Caco-2 (cell line): Measurements from ENCODE around the gene LMAN1L. TPM values are rescaled to one million over a fixed set of nuclear protein-coding genes. Genes with fewer than 3 reads are reported as not detected.

Experiments
- Bru-seq: library from RNA; stranded (reverse); fragments of 400-500 nt; gene quantifications from one replicate; lab custom pipeline; 2021; lab: Mats Ljungman, UMichigan
- BruChase-seq, 2 experiments: library from RNA; stranded (reverse); fragments of 400-500 nt; gene quantifications; one replicate each; lab custom pipeline; 2021; lab: Mats Ljungman, UMichigan
- BruUV-seq: library from RNA; stranded (reverse); fragments of 400-500 nt; replicated peaks from 2 replicates; lab custom pipeline; 2021; lab: Mats Ljungman, UMichigan
- CTCF ChIA-PET: fragments of 300-600 bp; sonication (Branson Sonifier 250); formaldehyde crosslinking; loops from one replicate; lab custom pipeline; 2022; ENCODE audit warnings: antibody characterized with exemption; lab: Charles Lee
- POLR2A ChIA-PET: fragments of 300-600 bp; sonication (Branson Sonifier 250); formaldehyde crosslinking; loops from one replicate; lab custom pipeline; 2022; ENCODE audit warnings: antibody characterized with exemption; lab: Charles Lee
- DNase-seq, 2 experiments: peaks; one replicate each; pipeline versions ENCODE4 v3.0.0 to v3.0.0-alpha.2; 2020 to 2022
- H3K27me3 ChIP-seq: replicated peaks from 2 replicates; pipeline ENCODE4 v1.6.0; 2011; ENCODE audit warnings: low read length; ENCODE audit not compliant: control insufficient read depth, insufficient read depth
- H3K36me3 ChIP-seq: 2 replicates; pipeline ENCODE4 v1.5.1; 2011; ENCODE audit warnings: low read length; ENCODE audit not compliant: control insufficient read depth, insufficient read depth
- H3K4me1 ChIP-seq: fragments of 250-450 bp; sonication (Bioruptor Pico); 2 replicates; pipeline ENCODE4 v1.5.1; 2020; ENCODE audit warnings: mild to moderate bottlenecking
- H3K4me3 ChIP-seq: 2 replicates; pipeline ENCODE4 v1.5.1; 2011; ENCODE audit warnings: low read depth, mild to moderate bottlenecking, control low read depth, low read length
- H3K9me3 ChIP-seq: fragments of 250-450 bp; sonication (Bioruptor Pico); 2 replicates; pipeline ENCODE4 v1.5.1; 2020; ENCODE audit warnings: mild to moderate bottlenecking, moderate library complexity
- H3K27ac Mint-ChIP-seq: one replicate; pipeline ENCODE4 v1.8.0; 2022; ENCODE audit warnings: mixed read lengths; ENCODE audit not compliant: unreplicated experiment
- H3K27me3 Mint-ChIP-seq: one replicate; pipeline ENCODE4 v1.8.0; 2022; ENCODE audit warnings: mixed read lengths; ENCODE audit not compliant: insufficient read depth, unreplicated experiment
- H3K36me3 Mint-ChIP-seq: one replicate; pipeline ENCODE4 v1.8.0; 2022; ENCODE audit warnings: mild to moderate bottlenecking, mixed read lengths; ENCODE audit not compliant: insufficient read depth, unreplicated experiment
- H3K4me1 Mint-ChIP-seq: one replicate; pipeline ENCODE4 v1.8.0; 2022; ENCODE audit warnings: low read depth, mixed read lengths; ENCODE audit not compliant: unreplicated experiment
- H3K4me3 Mint-ChIP-seq: one replicate; pipeline ENCODE4 v1.8.0; 2022; ENCODE audit warnings: mild to moderate bottlenecking, moderate library complexity, mixed read lengths; ENCODE audit not compliant: unreplicated experiment
- H3K9me3 Mint-ChIP-seq: one replicate; pipeline ENCODE4 v1.8.0; 2022; ENCODE audit warnings: mixed read lengths; ENCODE audit not compliant: unreplicated experiment
- CTCF ChIP-seq, 2 experiments: fragments of 200-600 bp in 1 of 2; IDR thresholded peaks; 1 replicate in 1 of 2; 2 replicates in 1 of 2; pipeline versions ENCODE4 v1.5.1 to v1.8.0; 2011 to 2022; ENCODE audit warnings: antibody characterized with exemption in 1 of 2, control low read depth in 1 of 2, inconsistent platforms in 1 of 2, low read depth in 1 of 2, low read length in 1 of 2, mild to moderate bottlenecking in 1 of 2, moderate library complexity in 1 of 2; ENCODE audit not compliant: insufficient read depth in 1 of 2, severe bottlenecking in 1 of 2, unreplicated experiment in 1 of 2
- intact Hi-C: fragments of 100-400 bp; cut with micrococcal nuclease; formaldehyde crosslinking; loops from one replicate; pipeline ENCODE4 v1.10.0; 2022; ENCODE audit not compliant: unreplicated experiment
- long read RNA-seq: library from polyadenylated mRNA; stranded (forward); transcript quantifications from one replicate; pipeline ENCODE4 v2.0.0, GENCODE V29; 2022
- total RNA-seq: library from RNA; stranded (reverse); gene quantifications from 2 replicates; pipeline ENCODE4 v1.2.3, GENCODE V29; 2022

Gene LMAN1L
- total RNA-seq (not detected in 2 replicates), Bru-seq, nascent RNA (percentile 6 among the genes with signal in this experiment), BruChase-seq, experiment 1, labeled RNA remaining after a 2-hour chase (percentile 13 among the genes with signal in this experiment), BruChase-seq, experiment 2, labeled RNA remaining after a 6-hour chase (percentile 19 among the genes with signal in this experiment)
- long read RNA-seq: 0 reads

DNA sequence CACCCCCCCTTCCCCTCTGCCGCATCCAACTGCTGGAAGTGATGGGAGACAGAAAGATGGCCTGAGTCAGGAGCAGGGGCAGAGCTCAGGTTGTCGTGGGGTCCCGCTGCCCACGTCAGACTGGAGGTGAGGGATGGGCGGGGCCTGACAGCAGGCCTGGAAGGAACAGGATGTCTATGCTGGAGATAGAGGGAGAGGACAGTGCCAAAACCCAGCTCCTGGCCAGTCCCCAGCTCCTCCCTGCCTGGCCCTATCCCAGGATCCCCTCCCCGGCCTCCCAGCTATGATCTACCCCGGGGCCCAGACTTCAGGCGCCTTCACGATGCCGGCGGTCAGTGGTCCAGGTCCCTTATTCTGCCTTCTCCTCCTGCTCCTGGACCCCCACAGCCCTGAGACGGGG lies at the start of gene LMAN1L:
LMAN1L (plus strand) TSS at position 303 of the 400 bp plus-strand sequence; CDS start at position 323, 20 bp downstream.
- BruUV-seq: no TSS peak
- no peaks in the 10 kb centered on the region for H3K36me3 ChIP-seq
- intact Hi-C loops: no loop called here
- Mint-ChIP-seq H3K27ac (no peak within 1 kb of the TSS), H3K27me3 (peaks cover 3% of the 10 kb centered on the region), H3K9me3 (no peaks in the 10 kb centered on the region), H3K4me1 (no peaks in the 10 kb centered on the region), H3K4me3 (no peak within 1 kb of the TSS), H3K36me3 (peaks cover 12% of the 10 kb centered on the region)
- H3K9me3 ChIP-seq: no peaks in the 10 kb centered on the region
- DNase-seq: no peak
- no peak within 1 kb of the TSS for H3K4me3 ChIP-seq
- POLR2A ChIA-PET: no interaction called here
- no peaks in the 10 kb centered on the region for H3K27me3 ChIP-seq
- no peak for TF ChIP-seq CTCF (IDR thresholded peaks at IDR 0.05; ENCODE audit: insufficient read depth in 1 of 2, low read depth in 1 of 2, low read length in 1 of 2, severe bottlenecking in 1 of 2, unreplicated experiment in 1 of 2)
- CTCF ChIA-PET: interaction anchor here (0.6 kb wide), 1 partner anchor 12 kb away, joined by 7 read pairs; no protein-coding TSS in a partner anchor
- no peaks in the 10 kb centered on the region for H3K4me1 ChIP-seq

DNA sequence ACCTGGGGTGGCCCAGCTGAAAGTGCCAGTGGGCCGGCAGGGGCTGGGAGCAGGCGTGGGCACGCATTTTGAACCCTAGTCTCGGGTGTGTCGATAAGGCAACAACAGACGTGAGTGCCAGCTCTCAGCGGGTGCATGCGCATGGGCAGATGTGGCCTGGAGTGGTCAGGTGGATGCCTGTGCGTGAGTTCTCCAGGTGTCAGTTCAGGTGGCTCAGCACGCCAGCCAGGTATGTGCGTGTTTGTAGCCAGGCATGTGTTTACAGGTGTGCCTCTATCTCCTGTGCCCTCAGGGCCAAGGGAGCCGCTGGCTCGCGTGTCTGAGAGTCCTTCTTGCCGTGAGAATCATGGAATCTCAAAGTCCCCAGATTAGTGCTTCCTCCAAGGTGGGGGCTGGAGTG lies 49.2 kb upstream of the LMAN1L start:
- H3K27ac Mint-ChIP-seq: no peak overlapping the region
- H3K9me3 Mint-ChIP-seq: no peaks in the 10 kb centered on the region
- BruUV-seq: no TSS peak
- DNase-seq: peak in 1 of 2 experiments; percentile 66
- Histone ChIP-seq H3K27me3 (no peaks in the 10 kb centered on the region), H3K36me3 (no peaks in the 10 kb centered on the region), H3K9me3 (no peaks in the 10 kb centered on the region), H3K4me3 (no peak overlapping the region), H3K4me1 (peaks cover 26% of the 10 kb centered on the region)
- H3K4me3 Mint-ChIP-seq: no peak overlapping the region
- peaks cover 5% of the 10 kb centered on the region for H3K36me3 Mint-ChIP-seq
- TF ChIP-seq CTCF (IDR thresholded peaks at IDR 0.05; ENCODE audit: insufficient read depth in 1 of 2, low read depth in 1 of 2, low read length in 1 of 2, severe bottlenecking in 1 of 2, unreplicated experiment in 1 of 2): no peak
- CTCF ChIA-PET: interaction anchor here (1.1 to 1.4 kb wide), 2 partner anchors 8 to 128 kb away, joined by 3 to 4 read pairs; no protein-coding TSS in a partner anchor
- H3K4me1 Mint-ChIP-seq: peaks cover under 1% of the 10 kb centered on the region
- H3K27me3 Mint-ChIP-seq: no peaks in the 10 kb centered on the region
- POLR2A ChIA-PET: no interaction called here
- intact Hi-C loops: no loop called here

- CTCF ChIA-PET: interaction anchor here (0.7 to 8.2 kb wide), 8 partner anchors 10 to 183 kb away, joined by 3 to 211 read pairs (median 6); partner anchors contain the start of gene CYP1A1
Observed at GRCh38 chr15:74767167-74768098, 45.2 kb upstream of the LMAN1L start.

More at GRCh38 chr15:74767167-74768098, 45.2 kb upstream of the LMAN1L start:
- Histone ChIP-seq H3K36me3 (no peaks in the 10 kb centered on the region), H3K4me3 (no peak overlapping the region), H3K9me3 (no peaks in the 10 kb centered on the region), H3K4me1 (peaks cover 15% of the 10 kb centered on the region), H3K27me3 (no peaks in the 10 kb centered on the region)
- Mint-ChIP-seq H3K36me3 (no peaks in the 10 kb centered on the region), H3K4me3 (no peak overlapping the region), H3K27ac (no peak overlapping the region), H3K27me3 (no peaks in the 10 kb centered on the region), H3K4me1 (peaks cover 7% of the 10 kb centered on the region), H3K9me3 (no peaks in the 10 kb centered on the region)
- POLR2A ChIA-PET: interaction anchor here (1.2 to 1.6 kb wide), 3 partner anchors 36 to 125 kb away, joined by 3 to 5 read pairs (median 4); partner anchors contain the start of gene CYP1A1
- intact Hi-C loops: loop anchor here (2.0 kb wide), 3 partner anchors 41 to 393 kb away; no protein-coding TSS in a partner anchor
- DNase-seq: no peak
- no TSS peak for BruUV-seq
- TF ChIP-seq CTCF (IDR thresholded peaks at IDR 0.05; ENCODE audit: insufficient read depth in 1 of 2, low read depth in 1 of 2, low read length in 1 of 2, severe bottlenecking in 1 of 2, unreplicated experiment in 1 of 2): no peak
